HuH-7.5 (cell line): ENCODE results near the gene GMPPB.

ENCODE experiments used
- DNase-seq: peaks from one replicate; pipeline ENCODE4 v3.0.0; 2011; ENCODE audit warnings: low spot score

GMPPB gene

GRCh38 chr3:49729966-49730609 is 6.3 kb upstream of the GMPPB start:
- no peak for DNase-seq

DNA sequence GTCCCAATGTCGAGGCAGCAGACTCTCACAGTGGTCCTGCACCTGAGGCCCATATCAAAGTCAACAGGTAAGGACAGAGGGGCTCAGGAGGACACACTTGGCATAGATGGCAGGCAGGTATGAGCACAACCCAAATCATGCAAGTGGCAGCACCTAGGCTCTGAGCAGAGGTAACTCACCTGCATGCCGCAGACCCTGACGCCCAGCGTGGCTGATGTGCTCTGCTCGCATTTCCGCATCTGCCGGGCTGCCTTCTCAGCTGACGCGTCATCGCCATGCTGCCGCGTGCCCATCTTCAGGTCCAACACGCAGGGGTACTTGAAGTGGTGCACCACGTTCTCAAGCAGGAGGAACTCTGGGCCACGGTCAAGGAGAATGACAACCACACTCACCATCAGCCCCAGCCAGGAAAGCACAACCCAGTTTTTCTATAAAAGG is 4.2 kb upstream of the GMPPB start:
- DNase-seq, result no peak

- no peak for DNase-seq
These were observed 3.6 kb upstream of the GMPPB start for GRCh38 chr3:49727154-49727923.

DNA sequence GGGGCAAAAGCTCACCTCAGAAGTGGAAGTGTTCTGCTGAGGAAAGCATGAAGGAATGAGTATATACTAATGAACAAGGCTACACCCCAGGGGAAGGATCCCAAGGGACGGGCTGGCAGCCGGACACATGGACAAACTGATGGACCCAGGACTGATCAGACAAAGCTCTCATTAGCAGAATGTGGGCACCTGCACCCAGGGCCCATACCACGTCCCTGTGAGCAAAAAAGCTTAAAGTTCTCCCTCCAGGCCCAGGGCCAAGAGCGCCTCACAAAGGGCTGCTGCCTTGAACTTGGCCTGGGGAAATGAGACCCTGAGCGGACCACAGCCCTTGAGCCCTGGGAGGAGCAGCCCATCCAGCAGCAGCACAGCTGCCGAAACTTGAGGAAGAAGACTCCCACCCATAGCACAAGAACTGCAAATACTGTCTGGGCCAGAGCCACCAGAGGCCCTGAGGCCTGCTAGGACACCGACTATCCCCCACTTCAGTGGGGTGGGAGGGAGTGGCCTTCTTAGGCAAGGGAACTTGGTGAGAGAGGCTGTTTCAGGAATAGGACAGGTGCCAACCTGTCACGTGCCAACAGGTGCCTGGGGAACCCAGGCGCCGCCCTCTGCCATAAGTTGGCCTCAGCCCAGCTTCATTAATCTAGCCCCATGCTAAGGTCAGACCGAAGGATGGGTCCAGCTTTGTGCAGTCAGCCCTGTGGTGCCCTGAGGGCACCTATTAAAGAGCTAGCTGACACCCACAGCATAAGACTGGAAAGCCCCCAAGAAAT is 2.3 kb upstream of the GMPPB start:
- DNase-seq, result no peak

GRCh38 chr3:49724586-49724985 is 835 bp upstream of the GMPPB start:
- DNase-seq, result no peak

DNA sequence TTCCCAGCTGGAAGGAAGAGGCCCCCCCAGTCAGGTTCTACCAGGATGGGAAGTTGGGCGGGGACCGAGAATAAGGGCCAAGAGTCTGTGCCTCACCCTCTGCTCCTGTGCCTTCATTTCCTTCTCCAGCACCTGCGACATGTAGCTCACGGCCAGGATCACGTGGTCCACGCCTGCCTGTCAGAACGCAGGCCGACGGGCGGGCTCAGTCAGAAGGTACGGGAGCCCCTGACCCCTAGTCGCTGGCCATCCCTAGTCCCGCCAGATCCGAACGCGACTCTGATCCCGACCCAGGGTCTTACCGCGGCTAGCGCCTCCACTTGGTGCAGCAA is 489 bp downstream of the GMPPB start:
- DNase-seq, result peak; percentile 55

DNA sequence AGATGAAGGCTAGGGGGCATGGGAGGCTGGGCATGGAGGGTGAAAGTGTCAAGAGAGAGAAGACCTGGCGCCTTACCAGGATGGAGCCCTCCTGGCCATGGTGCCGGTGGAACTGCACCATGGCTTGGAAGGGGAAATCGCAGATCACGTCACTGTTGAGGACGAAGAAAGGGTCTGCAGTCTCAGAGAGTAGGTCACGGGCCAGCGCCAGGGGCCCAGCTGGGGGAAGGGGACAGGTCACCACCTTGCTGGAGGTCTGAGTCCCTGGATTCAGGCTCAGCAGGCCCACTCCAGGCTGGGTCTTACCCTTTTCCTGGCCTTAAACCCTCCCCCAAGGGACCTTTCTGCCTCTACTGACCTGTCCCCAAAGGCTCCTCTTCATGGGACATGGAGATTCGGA is 855 bp downstream of the GMPPB start:
- DNase-seq, result no peak

GRCh38 chr3:49721896-49722781 is 1.6 kb downstream of the GMPPB start:
- no peak for DNase-seq

DNA sequence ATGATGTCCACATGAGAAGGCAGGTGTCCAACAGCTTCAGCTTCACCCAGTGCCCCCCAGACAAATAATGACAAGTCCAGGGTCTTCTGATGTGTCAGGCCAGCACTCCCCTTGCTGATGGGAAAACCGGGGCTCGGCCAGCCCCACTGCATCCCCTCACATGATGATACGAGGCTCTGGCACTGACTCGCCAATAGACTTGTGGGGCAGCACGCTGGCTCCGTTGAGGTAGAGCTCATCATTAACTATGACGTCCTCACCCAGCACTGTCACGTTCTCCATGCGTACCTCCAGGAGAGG is 2.2 kb downstream of the GMPPB start:
- no peak for DNase-seq

GRCh38 chr3:49720855-49721595 is 2.7 kb downstream of the GMPPB start:
- no peak for DNase-seq

GRCh38 chr3:49719214-49719884 is 4.4 kb downstream of the GMPPB start, which contains the start of gene AMIGO3:
TSS of gene AMIGO3 (minus strand) at chr3:49719684. CDS start at chr3:49719465, 219 bp downstream.
- peak; percentile 73 for DNase-seq

- no peak for DNase-seq
These were observed 4.9 kb downstream of the GMPPB start for GRCh38 chr3:49718858-49719213.

GRCh38 chr3:49717959-49718857 is 5.5 kb downstream of the GMPPB start:
- no peak for DNase-seq

DNA sequence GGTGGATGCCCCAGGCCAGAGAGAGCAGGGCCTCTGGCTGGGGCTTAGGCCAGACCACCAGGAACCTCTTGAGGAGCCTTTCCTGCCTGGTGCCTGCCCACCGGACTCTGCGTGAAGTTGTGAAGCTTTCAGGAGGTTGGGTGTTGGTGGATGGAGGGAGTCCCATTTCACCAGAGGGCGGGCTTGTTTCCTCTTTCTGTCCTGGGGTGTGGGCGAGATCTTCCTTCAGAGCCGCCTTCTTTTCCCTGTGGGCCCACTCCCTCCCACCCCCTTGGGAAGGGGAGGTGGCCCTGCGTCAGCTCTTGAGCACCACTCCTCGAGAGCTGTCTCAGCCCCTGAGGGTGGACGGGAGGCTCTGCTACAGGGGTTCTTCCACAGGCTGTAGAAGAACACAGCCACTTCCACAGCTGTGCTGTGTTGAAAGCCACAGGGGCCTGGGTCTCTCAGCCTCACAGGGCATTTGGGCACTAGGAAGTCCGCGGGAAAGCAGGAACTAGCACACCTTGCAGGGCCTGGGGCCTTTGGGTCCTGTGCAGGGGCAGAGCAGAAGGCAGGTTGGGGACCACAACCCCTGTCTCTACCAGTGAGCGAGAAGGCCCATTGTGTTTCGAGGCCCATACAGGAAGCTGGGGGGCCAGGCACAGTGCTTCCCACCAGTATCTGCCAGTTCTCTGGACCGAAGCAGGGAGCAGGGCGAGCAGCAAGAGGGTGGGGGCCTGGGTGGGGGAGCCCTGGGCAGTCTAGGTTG is 6.4 kb downstream of the GMPPB start:
- DNase-seq, result no peak

DNA sequence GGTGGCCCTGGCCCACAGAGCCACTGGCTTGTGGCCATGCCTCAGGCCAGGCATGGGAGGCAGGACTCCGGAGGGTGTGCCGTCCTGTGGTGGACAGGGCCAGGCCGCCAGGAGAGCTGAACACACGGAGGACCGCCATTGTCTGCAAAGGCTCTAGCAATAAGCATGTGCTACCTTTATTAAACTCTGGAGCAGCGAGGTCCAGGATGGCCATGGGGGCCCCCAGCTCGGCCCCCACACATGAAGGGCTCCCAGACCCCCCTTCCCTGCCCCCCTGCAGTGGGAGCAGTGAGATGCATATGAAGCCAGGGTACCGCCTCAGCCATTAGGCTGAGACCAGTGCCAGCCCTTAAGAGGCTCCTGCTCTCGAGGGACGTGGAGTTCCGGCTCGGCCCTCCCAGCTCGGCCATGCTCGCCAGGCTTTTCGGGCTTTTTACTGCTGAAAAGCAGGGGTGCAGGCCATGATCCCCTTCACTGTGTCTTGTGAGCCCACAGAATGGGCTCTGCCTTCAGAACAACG is 7.0 kb downstream of the GMPPB start:
- no peak for DNase-seq

DNA sequence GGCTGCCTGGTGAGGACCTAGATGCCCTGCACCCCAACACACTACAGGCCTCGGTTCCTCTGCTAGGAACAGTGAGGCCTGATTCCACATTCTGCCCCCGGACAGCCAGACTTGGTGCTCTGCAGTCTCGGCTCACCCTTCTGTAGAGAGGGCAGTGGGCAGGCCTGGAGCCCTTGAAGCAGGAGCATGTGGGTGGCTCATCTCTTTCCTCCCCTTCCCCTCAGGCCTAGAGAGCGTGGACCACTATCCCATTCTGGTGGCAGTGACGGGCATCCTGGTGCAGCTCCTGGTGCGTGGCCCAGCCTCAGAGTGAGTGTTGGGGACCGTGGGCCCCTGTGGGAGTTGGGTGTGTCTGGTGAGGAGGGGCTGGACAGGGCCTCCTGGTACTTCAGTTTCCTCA is 7.6 kb downstream of the GMPPB start:
- DNase-seq, result no peak

- no peak for DNase-seq
These were observed 8.1 kb downstream of the GMPPB start for GRCh38 chr3:49715611-49716121.

DNA sequence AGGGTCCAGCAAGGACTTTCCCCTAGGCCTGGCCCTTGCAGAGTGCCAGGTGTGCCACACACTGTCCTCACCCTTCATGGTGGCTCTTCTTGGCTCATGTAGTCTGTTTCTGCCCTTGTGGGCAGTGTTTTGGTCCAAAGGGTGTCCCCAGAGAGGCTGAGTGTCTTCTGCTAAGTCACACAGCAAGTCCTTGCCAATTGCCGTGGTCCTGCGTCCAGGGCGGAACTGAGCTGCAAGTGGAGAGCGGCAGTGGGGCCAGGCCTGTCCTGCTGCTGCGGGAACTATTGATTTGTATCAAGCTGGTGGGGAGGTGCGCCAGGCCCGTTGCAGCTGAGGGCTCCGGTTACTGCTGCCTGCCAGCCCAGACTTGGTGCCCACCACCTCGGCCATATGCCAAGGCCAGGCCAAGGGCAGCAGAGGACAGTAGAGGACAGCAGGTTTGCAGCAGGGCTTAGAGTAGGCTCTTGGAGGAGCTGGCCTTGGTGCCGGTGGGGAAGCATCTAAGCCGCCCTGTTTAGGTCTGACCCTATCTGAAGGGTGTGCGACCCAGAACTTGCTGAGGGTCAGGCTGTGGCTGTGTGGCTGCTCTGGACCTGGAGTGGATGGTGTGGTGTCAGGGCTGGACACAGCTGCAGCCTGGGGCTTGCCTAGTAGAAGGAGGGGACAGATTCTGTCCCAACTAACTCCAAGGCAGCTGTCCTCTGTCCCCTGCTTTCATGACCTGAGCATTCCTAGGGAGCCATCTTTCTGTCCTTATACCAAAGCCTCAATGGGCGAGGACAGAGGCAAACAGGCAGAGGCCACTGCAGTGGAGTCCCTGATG is 8.8 kb downstream of the GMPPB start:
- no peak for DNase-seq
